ENCODE data around the gene SAE1. TPM values are rescaled to one million over a fixed set of nuclear protein-coding genes. Genes with fewer than 3 reads are reported as not detected.
A peak's percentile ranks its signal among the peaks of the same experiment; 100 is the strongest.

SAE1 gene
- total RNA-seq, 2 donors from 2014 or later = 43.7 to 48.7 TPM

DNA sequence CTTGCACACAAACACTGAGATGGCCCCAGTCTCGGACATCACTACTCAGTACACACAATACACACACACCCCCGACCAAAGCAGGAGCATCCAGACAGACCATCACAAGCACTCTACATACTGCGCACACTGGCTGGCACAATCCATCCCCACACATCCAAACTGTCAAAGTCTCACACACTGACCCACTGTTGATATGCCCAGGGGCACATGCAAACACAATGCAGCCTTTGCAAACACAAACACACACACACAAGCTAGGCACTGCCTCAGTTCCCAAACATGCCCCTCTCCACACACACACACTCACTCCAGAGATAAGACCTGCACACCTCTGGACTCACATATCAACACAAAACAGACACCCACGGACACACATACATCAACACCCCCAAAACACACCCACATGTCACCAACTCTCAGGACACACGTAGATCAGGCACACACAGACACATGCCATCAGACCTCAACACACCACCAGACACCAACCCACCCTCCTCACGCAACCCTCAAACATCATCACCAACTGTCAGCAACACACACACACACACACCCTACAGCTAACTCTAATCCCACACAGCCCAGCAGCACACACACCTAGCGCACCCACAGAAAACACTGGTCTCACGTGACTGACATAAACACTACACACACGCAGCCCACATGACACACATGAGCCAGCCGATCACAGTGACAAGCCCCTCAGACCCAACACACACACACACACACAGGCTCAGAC is 98.5 kb downstream of the SAE1 start:
- Histone ChIP-seq H3K27me3 (no peaks in the 10 kb centered on the region), H3K9me3 (no peaks in the 10 kb centered on the region), H3K27ac (peak overlapping the region; percentile 99 to 100), H3K4me3 (peak overlapping the region; percentile 84 to 85), H3K4me1 (peaks cover 0 to 54% of the 10 kb centered on the region in 2 donors), H3K36me3 (no peaks in the 10 kb centered on the region)
- TF ChIP-seq, protein P1, sequence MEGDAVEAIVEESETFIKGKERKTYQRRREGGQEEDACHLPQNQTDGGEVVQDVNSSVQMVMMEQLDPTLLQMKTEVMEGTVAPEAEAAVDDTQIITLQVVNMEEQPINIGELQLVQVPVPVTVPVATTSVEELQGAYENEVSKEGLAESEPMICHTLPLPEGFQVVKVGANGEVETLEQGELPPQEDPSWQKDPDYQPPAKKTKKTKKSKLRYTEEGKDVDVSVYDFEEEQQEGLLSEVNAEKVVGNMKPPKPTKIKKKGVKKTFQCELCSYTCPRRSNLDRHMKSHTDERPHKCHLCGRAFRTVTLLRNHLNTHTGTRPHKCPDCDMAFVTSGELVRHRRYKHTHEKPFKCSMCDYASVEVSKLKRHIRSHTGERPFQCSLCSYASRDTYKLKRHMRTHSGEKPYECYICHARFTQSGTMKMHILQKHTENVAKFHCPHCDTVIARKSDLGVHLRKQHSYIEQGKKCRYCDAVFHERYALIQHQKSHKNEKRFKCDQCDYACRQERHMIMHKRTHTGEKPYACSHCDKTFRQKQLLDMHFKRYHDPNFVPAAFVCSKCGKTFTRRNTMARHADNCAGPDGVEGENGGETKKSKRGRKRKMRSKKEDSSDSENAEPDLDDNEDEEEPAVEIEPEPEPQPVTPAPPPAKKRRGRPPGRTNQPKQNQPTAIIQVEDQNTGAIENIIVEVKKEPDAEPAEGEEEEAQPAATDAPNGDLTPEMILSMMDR (IDR thresholded peaks at IDR 0.05) = no peak
- no peak for DNase-seq (ENCODE audit: low spot score)

DNA sequence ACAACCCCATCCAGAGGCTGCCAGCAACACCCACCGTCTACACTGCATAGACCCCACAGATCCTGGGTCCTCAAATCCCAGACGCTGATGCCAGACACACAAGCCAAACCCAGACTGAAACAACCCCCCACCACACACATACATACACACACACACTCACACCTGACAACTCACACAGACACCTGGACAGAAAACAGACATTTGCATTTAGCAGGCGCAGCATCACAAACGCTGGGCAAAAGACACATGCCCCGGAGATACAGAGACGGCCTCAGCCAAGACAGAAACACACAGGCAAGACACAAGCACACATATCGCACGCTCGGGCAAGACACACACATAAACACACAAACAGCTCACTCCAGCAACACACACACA is 99.0 kb downstream of the SAE1 start:
- DNase-seq (ENCODE audit: low spot score) = no peak
- Histone ChIP-seq H3K36me3 (no peaks in the 10 kb centered on the region), H3K9me3 (no peaks in the 10 kb centered on the region), H3K4me3 (peak overlapping the region; percentile 84 to 85), H3K27ac (peak overlapping the region; percentile 99 to 100), H3K27me3 (no peaks in the 10 kb centered on the region), H3K4me1 (peaks cover 0 to 54% of the 10 kb centered on the region in 2 donors)
- TF ChIP-seq, protein P1 (IDR thresholded peaks at IDR 0.05) = no peak

DNA sequence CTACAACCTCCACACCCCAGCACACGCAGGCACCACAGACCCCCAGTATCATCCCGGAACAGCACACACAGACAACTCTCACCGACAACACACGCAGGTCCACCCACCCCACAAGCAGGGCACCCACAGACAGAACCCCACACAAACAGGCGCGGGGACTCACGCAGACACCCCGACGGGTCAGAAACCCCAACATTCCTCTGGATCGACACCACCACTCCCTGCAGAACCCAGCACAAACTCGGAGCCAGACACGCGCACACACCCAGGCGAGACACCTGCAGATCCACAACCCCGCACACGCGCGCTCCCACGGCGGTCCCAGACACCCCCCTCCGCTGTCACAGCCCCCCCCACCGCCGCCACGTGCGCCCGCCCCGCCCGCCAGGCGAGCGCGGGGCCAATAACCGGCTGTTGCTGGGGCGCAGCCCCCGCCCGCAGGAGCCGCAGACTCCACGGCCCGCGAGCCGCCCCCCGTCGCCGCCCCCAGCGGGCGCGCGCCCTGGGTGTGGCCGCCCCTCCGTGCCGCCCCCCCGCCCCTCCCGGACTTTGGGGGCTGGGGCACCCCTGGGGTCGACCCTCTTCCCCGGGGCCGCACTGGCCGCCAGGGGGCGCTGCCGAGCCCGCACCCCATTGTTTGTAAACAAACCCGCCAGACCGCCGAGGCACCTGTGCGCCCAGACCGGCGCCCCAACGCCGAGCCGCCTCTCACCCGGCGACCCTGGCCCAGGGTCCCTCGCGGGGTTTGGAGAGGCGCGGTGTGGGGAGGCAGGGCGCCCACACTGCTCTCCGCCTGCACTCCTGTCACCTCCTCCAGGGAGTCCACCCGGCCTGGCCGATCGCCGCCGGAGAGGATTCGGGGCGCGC is 99.7 kb downstream of the SAE1 start:
- Histone ChIP-seq H3K27ac (peak overlapping the region; percentile 99 to 100), H3K27me3 (no peaks in the 10 kb centered on the region), H3K4me3 (peak overlapping the region; percentile 84 to 85), H3K36me3 (no peaks in the 10 kb centered on the region), H3K4me1 (peaks cover 0 to 54% of the 10 kb centered on the region in 2 donors), H3K9me3 (no peaks in the 10 kb centered on the region)
- TF ChIP-seq, protein P1 (IDR thresholded peaks at IDR 0.05) = peak; percentile 92 to 99
- no peak for DNase-seq (ENCODE audit: low spot score)

DNA sequence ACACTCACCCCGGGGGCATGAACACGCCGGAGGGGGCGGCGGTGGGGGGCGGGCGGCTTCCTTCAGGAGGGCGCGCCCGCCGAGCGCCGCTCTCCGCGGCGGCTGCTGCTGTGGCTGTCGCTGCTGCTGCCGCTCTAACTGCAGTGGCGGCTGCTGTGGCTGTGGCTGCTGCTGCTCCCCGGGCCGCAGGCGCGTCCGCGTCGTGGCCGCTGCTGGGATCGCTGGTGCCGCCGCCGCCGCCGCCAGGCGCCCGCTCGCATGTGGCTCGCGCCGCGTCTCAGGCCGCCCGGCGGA is 100.2 kb downstream of the SAE1 start, which contains the start of gene BBC3:
Gene BBC3 (minus strand): TSS at position 279 of the 294 bp plus-strand sequence. CDS start 2,768 bp downstream, outside the sequence.
- TF ChIP-seq, protein P1 (IDR thresholded peaks at IDR 0.05) = no peak
- H3K36me3 ChIP-seq = no peaks in the 10 kb centered on the region
- peak within 1 kb of the TSS; percentile 99 to 100 for H3K27ac ChIP-seq
- DNase-seq (ENCODE audit: low spot score) = no peak
- H3K9me3 ChIP-seq = no peaks in the 10 kb centered on the region
- H3K4me1 ChIP-seq = peaks cover 0 to 49% of the 10 kb centered on the region in 2 donors
- peak within 1 kb of the TSS; percentile 84 to 85 for H3K4me3 ChIP-seq
- no peaks in the 10 kb centered on the region for H3K27me3 ChIP-seq

DNA sequence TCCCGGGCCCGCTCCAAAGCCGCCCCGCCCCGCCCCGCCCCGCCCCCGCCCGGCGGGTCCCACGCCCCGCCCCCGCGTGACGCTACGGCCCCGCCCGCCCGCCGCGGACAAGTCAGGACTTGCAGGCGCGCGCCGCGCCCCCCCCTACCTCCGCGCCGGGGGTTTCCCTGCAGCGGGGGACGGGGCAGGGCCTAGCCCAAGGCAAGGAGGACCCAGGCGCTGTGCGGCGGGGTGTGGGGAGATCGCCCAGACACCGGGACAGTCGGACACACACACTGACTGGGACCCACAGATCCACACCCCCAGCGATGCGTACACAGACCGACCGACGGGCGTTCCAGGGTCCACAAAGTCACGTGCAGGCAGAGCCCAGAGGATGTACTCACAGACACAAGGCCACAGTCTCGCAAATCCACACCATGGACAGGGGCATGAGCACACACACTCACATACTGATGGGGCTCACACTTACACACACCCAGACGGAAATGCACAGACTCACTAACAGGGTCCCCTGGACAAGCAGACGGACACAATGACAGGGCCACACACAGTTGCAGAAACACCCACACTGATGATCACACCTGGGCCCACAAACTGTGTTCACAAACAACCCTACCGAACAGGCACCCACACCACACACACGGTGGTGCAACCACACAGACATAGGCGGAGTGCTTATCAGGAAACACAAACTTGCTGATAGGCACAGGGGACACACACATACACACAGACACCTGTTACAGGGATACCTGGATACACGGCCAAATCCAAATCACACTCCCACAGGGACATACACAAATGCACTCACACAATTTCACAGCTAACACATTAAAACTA is 100.8 kb downstream of the SAE1 start:
- no peak for DNase-seq (ENCODE audit: low spot score)
- peaks cover 0 to 47% of the 10 kb centered on the region in 2 donors for H3K4me1 ChIP-seq
- TF ChIP-seq, protein P1 (IDR thresholded peaks at IDR 0.05) = no peak

More for the DNA sequence above, 100.8 kb downstream of the SAE1 start:
- Histone ChIP-seq H3K27ac (peak overlapping the region; percentile 66 to 77), H3K9me3 (no peaks in the 10 kb centered on the region), H3K4me3 (peak overlapping the region; percentile 43 to 84), H3K27me3 (no peaks in the 10 kb centered on the region), H3K36me3 (no peaks in the 10 kb centered on the region)

Data from right atrium auricular region (tissue), 2 donors.